ENCODE measurements around the gene TRAPPC5.

GRCh38 chr19:7662657-7663056 lies 18.0 kb upstream of the TRAPPC5 start:
- TF ChIP-seq CTCF (IDR thresholded peaks at IDR 0.05) (no peak), POLR2AphosphoS5 (IDR thresholded peaks at IDR 0.05) (no peak)
